Breast epithelium (tissue), 4 donors: ENCODE measurements around the gene MED29. TPM values are rescaled to one million over a fixed set of nuclear protein-coding genes. Genes with fewer than 3 reads are reported as not detected.

Source experiments
- DNase-seq, 2 donors: peaks; one replicate each; pipeline ENCODE4 v3.0.0-alpha.2; 2019; ENCODE audit warnings: low spot score in 2 of 2
- H3K27ac ChIP-seq, 2 donors: fragments of 200-600 bp; sonication (generic) in 1 of 2; one replicate each; pipeline ENCODE4 v1.5.1; 2016 to 2019; ENCODE audit warnings: mild to moderate bottlenecking in 1 of 2
- H3K27me3 ChIP-seq, 2 donors: fragments of 200-600 bp; sonication (generic) in 1 of 2; one replicate each; pipeline versions ENCODE4 v1.5.1 to v1.6.0; 2017 to 2019; ENCODE audit warnings: control low read depth in 1 of 2, mild to moderate bottlenecking in 1 of 2
- H3K36me3 ChIP-seq: fragments of 200-600 bp; one replicate; pipeline ENCODE4 v1.5.1; 2019
- H3K4me1 ChIP-seq, 2 donors: fragments of 200-600 bp; sonication (generic); one replicate each; pipeline ENCODE4 v1.5.1; 2016 to 2019; ENCODE audit warnings: control low read depth in 1 of 2
- H3K4me3 ChIP-seq, 3 donors: fragments of 200-600 bp; sonication (generic); 1 replicate in 2 of 3; 2 replicates in 1 of 3; pipeline ENCODE4 v1.5.1; 2016 to 2019; ENCODE audit warnings: mild to moderate bottlenecking in 3 of 3, moderate library complexity in 2 of 3
- H3K9me3 ChIP-seq, 2 donors: fragments of 200-600 bp; sonication (generic) in 1 of 2; one replicate each; pipeline ENCODE4 v1.5.1; 2016 to 2019; ENCODE audit warnings: control low read depth in 1 of 2
- CTCF ChIP-seq, 3 donors: fragments of 450-650 bp; IDR thresholded peaks; one replicate each; pipeline ENCODE4 v1.5.1; 2016 to 2017; ENCODE audit warnings: antibody characterized with exemption in 3 of 3, mild to moderate bottlenecking in 3 of 3, moderate library complexity in 3 of 3
- POLR2A ChIP-seq: fragments of 450-650 bp; IDR thresholded peaks from one replicate; pipeline ENCODE4 v1.6.1; 2016; ENCODE audit warnings: antibody characterized with exemption, mild to moderate bottlenecking, moderate library complexity
- POLR2AphosphoS5 ChIP-seq, 3 donors: sonication (generic); formaldehyde crosslinking; IDR thresholded peaks; one replicate each; pipeline ENCODE4 v1.6.1; 2017; ENCODE audit warnings: antibody characterized with exemption in 3 of 3
- intact Hi-C: fragments of 100-400 bp; cut with DNase I; formaldehyde crosslinking; loops from one replicate; pipeline ENCODE4 v1.15.1; 2023; ENCODE audit warnings: low total_unique reads
- total RNA-seq, 3 donors: library from RNA; depleted of rRNA; stranded (reverse); fragments of >200 nt; gene quantifications; one replicate each; pipeline ENCODE4 v1.1.0, GENCODE V29; 2016

Gene MED29
- total RNA-seq, 3 donors from 2014 or later = 36.6 to 49.5 (median 47.3) TPM

- Histone ChIP-seq H3K9me3 (no peaks in the 10 kb centered on the region), H3K27ac (peak overlapping the region; percentile 100), H3K4me1 (peaks cover 0 to 8% of the 10 kb centered on the region in 2 donors), H3K36me3 (peaks cover 6% of the 10 kb centered on the region), H3K27me3 (no peaks in the 10 kb centered on the region), H3K4me3 (peak overlapping the region; percentile 81 to 98 (median 96))
- peak; percentile 97 for DNase-seq
- intact Hi-C loops = no loop called here
- peak; percentile 94 to 99 (median 96) for TF ChIP-seq POLR2AphosphoS5 (IDR thresholded peaks at IDR 0.05)
- peak in 1 of 3 donors; percentile 4 for TF ChIP-seq CTCF (IDR thresholded peaks at IDR 0.05)
- TF ChIP-seq POLR2A = peak; percentile 94
These were observed 18.2 kb downstream of the MED29 start for GRCh38 chr19:39409208-39410016.

- Histone ChIP-seq H3K4me3 (peak overlapping the region; percentile 81 to 98 (median 96)), H3K27ac (peak overlapping the region; percentile 100), H3K4me1 (peaks cover 0 to 3% of the 10 kb centered on the region in 2 donors), H3K9me3 (no peaks in the 10 kb centered on the region), H3K27me3 (no peaks in the 10 kb centered on the region), H3K36me3 (peaks cover 6% of the 10 kb centered on the region)
- TF ChIP-seq POLR2A (peak; percentile 51), CTCF (IDR thresholded peaks at IDR 0.05) (peak; percentile 2 to 22 (median 8)), POLR2AphosphoS5 (IDR thresholded peaks at IDR 0.05) (peak; percentile 10 to 99 (median 62))
- intact Hi-C loops = no loop called here
- DNase-seq = peak in 1 of 2 donors; percentile 81
These were observed 19.0 kb downstream of the MED29 start for GRCh38 chr19:39410017-39410830.

DNA sequence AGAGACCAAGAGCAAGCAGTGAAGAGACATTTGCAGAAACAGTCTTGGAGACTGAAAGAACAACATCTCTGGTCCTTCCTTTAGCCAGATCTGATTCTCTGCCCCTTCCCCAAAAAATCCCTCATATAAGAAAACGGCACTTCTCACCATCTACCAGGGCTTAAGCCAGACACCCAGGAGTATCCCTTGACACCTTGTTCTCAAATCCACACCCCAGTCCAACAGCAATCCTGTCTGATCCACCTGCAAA lies 19.6 kb downstream of the MED29 start:
- peaks cover 6% of the 10 kb centered on the region for H3K36me3 ChIP-seq
- TF ChIP-seq POLR2AphosphoS5 (IDR thresholded peaks at IDR 0.05) = peak in 1 of 3 donors; percentile 1
- no peak for TF ChIP-seq POLR2A
- no peaks in the 10 kb centered on the region for H3K27me3 ChIP-seq
- H3K4me1 ChIP-seq = peaks cover 0 to 3% of the 10 kb centered on the region in 2 donors
- H3K27ac ChIP-seq = peak overlapping the region; percentile 100
- intact Hi-C loops = no loop called here
- DNase-seq = no peak
- peak overlapping the region; percentile 81 to 98 (median 96) for H3K4me3 ChIP-seq
- no peaks in the 10 kb centered on the region for H3K9me3 ChIP-seq

DNA sequence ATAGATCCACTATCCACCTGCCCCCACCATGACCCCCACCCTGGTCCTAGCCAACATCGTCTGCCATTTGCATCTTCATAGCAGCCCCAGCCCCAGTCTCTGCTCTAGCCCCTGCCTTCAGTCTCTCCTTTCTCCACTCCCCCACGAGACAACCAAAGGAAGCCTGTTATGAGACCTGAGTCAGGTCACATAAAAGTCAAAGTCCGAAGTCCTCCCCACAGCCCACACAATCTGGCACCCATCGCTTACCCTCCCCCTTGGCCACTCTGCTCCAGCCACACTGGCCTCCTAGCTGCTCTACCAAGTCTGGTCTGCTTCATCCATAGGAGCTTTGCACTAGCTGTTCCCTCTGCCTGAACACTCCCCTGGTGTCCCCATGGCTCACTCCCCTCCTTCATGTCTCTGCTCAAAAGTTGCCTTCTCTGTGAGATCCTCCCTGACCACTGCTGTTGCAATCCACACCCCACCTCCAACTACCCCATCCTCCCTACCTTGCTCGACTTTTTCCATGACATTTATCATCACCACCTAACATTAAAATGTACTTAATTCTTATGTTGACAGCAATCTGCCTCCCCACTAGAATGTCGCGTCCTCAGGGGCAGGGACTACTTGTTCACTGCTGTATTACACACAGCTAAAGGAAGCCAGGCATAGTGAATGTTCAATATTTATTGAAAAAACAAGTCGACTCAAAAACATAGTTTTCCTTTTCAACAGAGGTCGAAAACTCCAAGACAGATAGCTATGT lies 20.1 kb downstream of the MED29 start:
- Histone ChIP-seq H3K27me3 (no peaks in the 10 kb centered on the region), H3K9me3 (no peaks in the 10 kb centered on the region), H3K4me3 (peak overlapping the region; percentile 81 to 98 (median 96)), H3K4me1 (peaks cover 0 to 3% of the 10 kb centered on the region in 2 donors), H3K27ac (peak overlapping the region; percentile 100), H3K36me3 (peaks cover 6% of the 10 kb centered on the region)
- intact Hi-C loops = no loop called here
- peak in 1 of 2 donors; percentile 69 for DNase-seq
- peak in 1 of 3 donors; percentile 6 for TF ChIP-seq CTCF (IDR thresholded peaks at IDR 0.05)
- TF ChIP-seq POLR2AphosphoS5 (IDR thresholded peaks at IDR 0.05) = peak; percentile 9 to 100 (median 80)
- TF ChIP-seq POLR2A = peak; percentile 66

- Histone ChIP-seq H3K27me3 (no peaks in the 10 kb centered on the region), H3K9me3 (no peaks in the 10 kb centered on the region), H3K4me3 (peak overlapping the region; percentile 81 to 98 (median 96)), H3K36me3 (peaks cover 6% of the 10 kb centered on the region), H3K27ac (peak overlapping the region; percentile 100), H3K4me1 (peaks cover 0 to 1% of the 10 kb centered on the region in 2 donors)
- intact Hi-C loops = no loop called here
- peak; percentile 92 to 94 for DNase-seq
- peak; percentile 94 to 99 (median 99) for TF ChIP-seq CTCF (IDR thresholded peaks at IDR 0.05)
- no peak for TF ChIP-seq POLR2AphosphoS5 (IDR thresholded peaks at IDR 0.05)
These were observed 20.6 kb downstream of the MED29 start for GRCh38 chr19:39411832-39412099.
